Activated T-helper 1 cell treated with anti-CD3 and anti-CD28 coated beads, Interleukin-2, amount 50 U/mL, for 16 hours (primary cell): Measurements from ENCODE around the gene TYK2.

Source experiments
- DNase-seq, 2 donors: peaks; one replicate each; pipeline ENCODE4 v3.0.0-alpha.2; 2020; ENCODE audit warnings: low read depth in 1 of 2, low spot score in 1 of 2

TYK2 gene

GRCh38 chr19:10316229-10317044 is 63.9 kb downstream of the TYK2 start:
- DNase-seq = no peak

- DNase-seq = peak; percentile 84 to 87
Observed at GRCh38 chr19:10315335-10316214, 64.8 kb downstream of the TYK2 start, which contains the start of gene FDX2. TSS of gene FDX2 (minus strand) at chr19:10316015. CDS start at chr19:10315996, 19 bp downstream.

- no peak for DNase-seq
Observed at GRCh38 chr19:10309423-10309822, 70.9 kb downstream of the TYK2 start, which contains the start of gene ZGLP1. TSS of gene ZGLP1 (minus strand) at chr19:10309815.

- DNase-seq = no peak
Observed at GRCh38 chr19:10306327-10306726, 74.0 kb downstream of the TYK2 start.

- DNase-seq = no peak
Observed at GRCh38 chr19:10305139-10305806, 75.1 kb downstream of the TYK2 start.
